ENCODE results near the gene CITED1. TPM values are rescaled to one million over a fixed set of nuclear protein-coding genes. Genes with fewer than 3 reads are reported as not detected.

Gene CITED1
- total RNA-seq, 1 experiment from 2014 or later = 2.8 TPM

DNA sequence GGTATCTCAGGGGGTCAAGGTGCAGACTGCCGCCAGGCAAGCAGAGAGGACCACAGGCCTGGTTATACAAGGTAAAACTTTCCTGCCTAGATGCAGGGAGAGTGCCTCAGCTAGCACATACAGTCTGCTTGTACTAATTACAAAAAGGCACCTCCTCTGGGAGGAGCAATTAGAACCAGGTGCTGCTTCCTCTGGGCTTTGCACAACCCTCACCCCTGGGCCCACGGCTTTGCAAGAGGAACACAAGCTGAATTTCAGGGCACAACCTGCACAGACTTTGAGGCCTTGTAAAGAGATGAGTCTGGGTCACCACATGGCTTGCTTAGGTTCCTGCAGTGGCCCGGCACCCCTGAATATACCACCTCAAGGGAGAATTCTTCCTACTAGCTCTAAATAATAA is 9.2 kb upstream of the CITED1 start:
- BruUV-seq (replicated peaks) = no TSS peak
- Histone ChIP-seq H3K9ac (ENCODE audit: low read length) (no peak overlapping the region), H3K4me2 (ENCODE audit: low read length) (no peak overlapping the region), H3K9me2 (ENCODE audit: insufficient read depth) (no peaks in the 10 kb centered on the region), H3K4me1 (ENCODE audit: control insufficient read depth in 1 of 2, insufficient read depth in 2 of 2, low read length in 2 of 2) (no peaks in the 10 kb centered on the region), H3K9me3 (ENCODE audit: control insufficient read depth in 1 of 2, insufficient read depth in 1 of 2, low read depth in 1 of 2, low read length in 2 of 2) (no peaks in the 10 kb centered on the region), H2AFZ (ENCODE audit: low read depth, low read length, poor library complexity, severe bottlenecking) (no peak overlapping the region), H3K79me2 (ENCODE audit: insufficient read depth, low read length) (no peaks in the 10 kb centered on the region), H3K27me3 (ENCODE audit: insufficient read depth, low read length) (no peaks in the 10 kb centered on the region), H3K27ac (ENCODE audit: low read depth, low read length) (no peak overlapping the region), H3K4me3 (replicated peaks in 1 of 2; ENCODE audit: low read depth in 1 of 2, low read length in 2 of 2) (no peak overlapping the region), H3K36me3 (ENCODE audit: control insufficient read depth in 1 of 2, insufficient read depth in 2 of 2, low read length in 2 of 2) (no peaks in the 10 kb centered on the region), H4K20me1 (ENCODE audit: insufficient read depth) (no peaks in the 10 kb centered on the region)
- POLR2A ChIA-PET = no interaction called here
- RAD21 ChIA-PET (ENCODE audit: low non-redundant PET in 1 of 2, low total read pairs in 2 of 2, uncharacterized antibody in 2 of 2, unreplicated experiment in 2 of 2) = no interaction called here
- intact Hi-C loops (cut with micrococcal nuclease) = no loop called here
- DNase-seq (ENCODE audit: low read depth, low spot score) (no peak), ATAC-seq (no peak)
- TF ChIP-seq ELF1 (IDR thresholded peaks at IDR 0.05; ENCODE audit: borderline replicate concordance, low read depth) = no peak
- TF ChIP-seq, protein P1, sequence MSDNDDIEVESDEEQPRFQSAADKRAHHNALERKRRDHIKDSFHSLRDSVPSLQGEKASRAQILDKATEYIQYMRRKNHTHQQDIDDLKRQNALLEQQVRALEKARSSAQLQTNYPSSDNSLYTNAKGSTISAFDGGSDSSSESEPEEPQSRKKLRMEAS (IDR thresholded peaks at IDR 0.05) = no peak
- TF ChIP-seq ZFX (IDR thresholded peaks at IDR 0.05) = no peak
- TF ChIP-seq CEBPB (IDR thresholded peaks at IDR 0.05; ENCODE audit: low read depth) = no peak
- no peak for TF ChIP-seq RAD21 (IDR thresholded peaks at IDR 0.05; ENCODE audit: low read depth)
- CTCF ChIA-PET = no interaction called here

DNA sequence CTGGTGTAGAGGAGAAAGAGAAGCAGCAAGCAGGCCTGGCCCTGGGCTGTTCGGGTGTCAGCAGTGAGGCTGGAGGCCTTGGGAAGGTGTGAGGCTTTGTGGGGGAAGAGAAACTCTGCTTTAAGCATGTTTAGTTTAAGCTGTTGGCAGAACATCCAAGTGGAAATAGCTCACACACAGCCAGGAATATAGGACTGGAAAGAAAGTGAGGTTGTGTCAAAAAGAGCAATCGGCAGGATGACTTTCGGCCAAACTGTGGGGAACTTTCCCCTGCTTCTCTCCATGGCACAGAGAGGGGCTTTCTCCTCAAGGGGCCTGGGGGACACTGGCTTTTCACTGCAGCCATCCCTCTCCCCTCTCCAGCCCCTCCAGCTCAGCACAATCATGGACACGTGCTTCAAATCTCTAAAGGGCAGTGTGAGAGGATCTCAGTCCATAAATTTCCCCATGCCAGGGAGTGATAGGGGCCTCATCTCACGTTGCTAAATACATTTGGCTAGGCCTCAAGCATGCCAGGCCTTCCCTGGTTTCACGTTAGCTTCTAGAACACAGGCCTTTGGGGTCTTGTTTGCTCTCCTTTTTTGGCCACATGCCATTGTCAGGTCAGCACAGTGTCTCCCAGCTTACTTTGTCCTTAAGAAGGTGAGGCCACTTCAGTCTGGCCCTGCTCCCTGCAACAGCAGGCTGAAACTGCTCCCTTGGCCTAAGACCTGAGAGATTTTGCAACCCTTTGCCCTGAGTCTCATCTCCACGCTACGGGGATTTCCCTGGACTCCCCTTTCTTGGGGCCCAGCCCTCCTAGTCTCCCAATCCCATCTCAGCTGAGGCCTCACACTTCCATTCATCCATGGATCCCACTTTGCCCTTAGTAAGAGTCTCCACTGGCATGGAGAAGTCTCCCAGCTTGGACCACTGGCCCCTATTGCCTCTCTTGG is 8.3 kb upstream of the CITED1 start:
- RAD21 ChIA-PET (ENCODE audit: low non-redundant PET in 1 of 2, low total read pairs in 2 of 2, uncharacterized antibody in 2 of 2, unreplicated experiment in 2 of 2) = no interaction called here
- POLR2A ChIA-PET = no interaction called here
- BruUV-seq (replicated peaks) = no TSS peak

More for the DNA sequence above, 8.3 kb upstream of the CITED1 start:
- CTCF ChIA-PET = no interaction called here
- no peaks in the 10 kb centered on the region for H3K36me3 ChIP-seq (ENCODE audit: control insufficient read depth in 1 of 2, insufficient read depth in 2 of 2, low read length in 2 of 2)
- H3K4me3 ChIP-seq (replicated peaks in 1 of 2; ENCODE audit: low read depth in 1 of 2, low read length in 2 of 2) = no peak overlapping the region
- intact Hi-C loops (cut with micrococcal nuclease) = no loop called here
- DNase-seq (ENCODE audit: low read depth, low spot score) (no peak), ATAC-seq (no peak)
- H3K9me2 ChIP-seq (ENCODE audit: insufficient read depth) = no peaks in the 10 kb centered on the region
- no peak overlapping the region for H3K27ac ChIP-seq (ENCODE audit: low read depth, low read length)
- no peak overlapping the region for H3K4me2 ChIP-seq (ENCODE audit: low read length)
- H2AFZ ChIP-seq (ENCODE audit: low read depth, low read length, poor library complexity, severe bottlenecking) = no peak overlapping the region
- H3K4me1 ChIP-seq (ENCODE audit: control insufficient read depth in 1 of 2, insufficient read depth in 2 of 2, low read length in 2 of 2) = peaks cover 0 to 6% of the 10 kb centered on the region in 2 experiments; a peak in 3 of 4 replicates
- no peak for TF ChIP-seq CBX3 (IDR thresholded peaks at IDR 0.05; ENCODE audit: low read depth)
- TF ChIP-seq YY1 (IDR thresholded peaks at IDR 0.05; ENCODE audit: extremely low read depth, insufficient replicate concordance, low read depth, low read length) = no peak
- TF ChIP-seq, protein P2, sequence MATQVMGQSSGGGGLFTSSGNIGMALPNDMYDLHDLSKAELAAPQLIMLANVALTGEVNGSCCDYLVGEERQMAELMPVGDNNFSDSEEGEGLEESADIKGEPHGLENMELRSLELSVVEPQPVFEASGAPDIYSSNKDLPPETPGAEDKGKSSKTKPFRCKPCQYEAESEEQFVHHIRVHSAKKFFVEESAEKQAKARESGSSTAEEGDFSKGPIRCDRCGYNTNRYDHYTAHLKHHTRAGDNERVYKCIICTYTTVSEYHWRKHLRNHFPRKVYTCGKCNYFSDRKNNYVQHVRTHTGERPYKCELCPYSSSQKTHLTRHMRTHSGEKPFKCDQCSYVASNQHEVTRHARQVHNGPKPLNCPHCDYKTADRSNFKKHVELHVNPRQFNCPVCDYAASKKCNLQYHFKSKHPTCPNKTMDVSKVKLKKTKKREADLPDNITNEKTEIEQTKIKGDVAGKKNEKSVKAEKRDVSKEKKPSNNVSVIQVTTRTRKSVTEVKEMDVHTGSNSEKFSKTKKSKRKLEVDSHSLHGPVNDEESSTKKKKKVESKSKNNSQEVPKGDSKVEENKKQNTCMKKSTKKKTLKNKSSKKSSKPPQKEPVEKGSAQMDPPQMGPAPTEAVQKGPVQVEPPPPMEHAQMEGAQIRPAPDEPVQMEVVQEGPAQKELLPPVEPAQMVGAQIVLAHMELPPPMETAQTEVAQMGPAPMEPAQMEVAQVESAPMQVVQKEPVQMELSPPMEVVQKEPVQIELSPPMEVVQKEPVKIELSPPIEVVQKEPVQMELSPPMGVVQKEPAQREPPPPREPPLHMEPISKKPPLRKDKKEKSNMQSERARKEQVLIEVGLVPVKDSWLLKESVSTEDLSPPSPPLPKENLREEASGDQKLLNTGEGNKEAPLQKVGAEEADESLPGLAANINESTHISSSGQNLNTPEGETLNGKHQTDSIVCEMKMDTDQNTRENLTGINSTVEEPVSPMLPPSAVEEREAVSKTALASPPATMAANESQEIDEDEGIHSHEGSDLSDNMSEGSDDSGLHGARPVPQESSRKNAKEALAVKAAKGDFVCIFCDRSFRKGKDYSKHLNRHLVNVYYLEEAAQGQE (IDR thresholded peaks at IDR 0.05; ENCODE audit: low read depth) = no peak
- no peak for TF ChIP-seq EZH2phosphoT487 (IDR thresholded peaks at IDR 0.05; ENCODE audit: borderline replicate concordance)
- no peak for TF ChIP-seq EGR1 (IDR thresholded peaks at IDR 0.05; ENCODE audit: low read depth)
- TF ChIP-seq CEBPB (IDR thresholded peaks at IDR 0.05; ENCODE audit: low read depth) = no peak
- TF ChIP-seq SP1 (IDR thresholded peaks at IDR 0.05; ENCODE audit: low read depth) = no peak
- no peak for TF ChIP-seq SRF (IDR thresholded peaks at IDR 0.05; ENCODE audit: low read depth)
- TF ChIP-seq ZNF274 (IDR thresholded peaks at IDR 0.05; ENCODE audit: low read depth, low read length) = no peak
- no peak for TF ChIP-seq SIN3A (IDR thresholded peaks at IDR 0.05; ENCODE audit: low read depth)
- no peak for TF ChIP-seq JUND (IDR thresholded peaks at IDR 0.05)
- H3K79me2 ChIP-seq (ENCODE audit: insufficient read depth, low read length) = no peaks in the 10 kb centered on the region
- no peaks in the 10 kb centered on the region for H3K9me3 ChIP-seq (ENCODE audit: control insufficient read depth in 1 of 2, insufficient read depth in 1 of 2, low read depth in 1 of 2, low read length in 2 of 2)
- H3K9ac ChIP-seq (ENCODE audit: low read length) = no peak overlapping the region
- H4K20me1 ChIP-seq (ENCODE audit: insufficient read depth) = no peaks in the 10 kb centered on the region
- no peaks in the 10 kb centered on the region for H3K27me3 ChIP-seq (ENCODE audit: insufficient read depth, low read length)
